Tibial nerve (tissue), 4 donors: ENCODE data around the gene RCOR1. TPM values are rescaled to one million over a fixed set of nuclear protein-coding genes. Genes with fewer than 3 reads are reported as not detected.

Experiments
- DNase-seq, 2 donors: peaks; one replicate each; pipeline ENCODE4 v3.0.0-alpha.2; 2019; ENCODE audit warnings: low spot score in 2 of 2
- H3K27ac ChIP-seq, 4 donors: fragments of 200-600 bp; sonication (generic) in 3 of 4; one replicate each; pipeline ENCODE4 v1.5.1; 2017 to 2019; ENCODE audit warnings: mild to moderate bottlenecking in 1 of 4
- H3K27me3 ChIP-seq, 2 donors: fragments of 200-600 bp; sonication (generic) in 1 of 2; one replicate each; pipeline versions ENCODE4 v1.5.1 to v1.6.0; 2017 to 2019
- H3K36me3 ChIP-seq, 3 donors: fragments of 200-600 bp; sonication (generic); one replicate each; pipeline ENCODE4 v1.5.1; 2018 to 2019
- H3K4me1 ChIP-seq, 4 donors: fragments of 200-600 bp; sonication (generic) in 3 of 4; one replicate each; pipeline ENCODE4 v1.5.1; 2017 to 2019
- H3K4me3 ChIP-seq, 4 donors: fragments of 200-600 bp; sonication (generic) in 3 of 4; one replicate each; pipeline ENCODE4 v1.5.1; 2017 to 2019; ENCODE audit warnings: mild to moderate bottlenecking in 1 of 4, moderate library complexity in 1 of 4
- H3K9me3 ChIP-seq, 4 donors: fragments of 200-600 bp; sonication (generic) in 3 of 4; one replicate each; pipeline ENCODE4 v1.5.1; 2017 to 2019
- EP300 ChIP-seq, 2 donors: sonication (generic); formaldehyde crosslinking; IDR thresholded peaks; one replicate each; pipeline ENCODE4 v1.6.1; 2017; ENCODE audit warnings: antibody characterized with exemption in 2 of 2, mild to moderate bottlenecking in 1 of 2
- POLR2A ChIP-seq, 2 donors: fragments of 450-650 bp; IDR thresholded peaks; one replicate each; pipeline ENCODE4 v1.6.1; 2017; ENCODE audit warnings: antibody characterized with exemption in 2 of 2, mild to moderate bottlenecking in 2 of 2, moderate library complexity in 2 of 2
- WGBS, 2 donors: methylation state at CpG; one replicate each; pipeline ENCODE4 v1.1.5; 2018; 5-methylcytosine and 5-hydroxymethylcytosine counted together
- total RNA-seq, 4 donors: library from RNA; depleted of rRNA; stranded (reverse); fragments of >200 nt; gene quantifications; one replicate each; pipeline ENCODE4 v1.1.0, GENCODE V29; 2016
- TF ChIP-seq, protein P1 (sequence below), 5 experiments: fragments of 200-600 bp in 3 of 5; fragments of 450-650 bp in 2 of 5; sonication (generic) in 3 of 5; IDR thresholded peaks; one replicate each; pipeline ENCODE4 v1.5.1; 2016 to 2019; ENCODE audit warnings: antibody characterized with exemption in 5 of 5, mild to moderate bottlenecking in 3 of 5, moderate library complexity in 2 of 5

Gene RCOR1
- total RNA-seq, 4 donors from 2014 or later, result 6.3 to 12.8 (median 10.0) TPM

DNA sequence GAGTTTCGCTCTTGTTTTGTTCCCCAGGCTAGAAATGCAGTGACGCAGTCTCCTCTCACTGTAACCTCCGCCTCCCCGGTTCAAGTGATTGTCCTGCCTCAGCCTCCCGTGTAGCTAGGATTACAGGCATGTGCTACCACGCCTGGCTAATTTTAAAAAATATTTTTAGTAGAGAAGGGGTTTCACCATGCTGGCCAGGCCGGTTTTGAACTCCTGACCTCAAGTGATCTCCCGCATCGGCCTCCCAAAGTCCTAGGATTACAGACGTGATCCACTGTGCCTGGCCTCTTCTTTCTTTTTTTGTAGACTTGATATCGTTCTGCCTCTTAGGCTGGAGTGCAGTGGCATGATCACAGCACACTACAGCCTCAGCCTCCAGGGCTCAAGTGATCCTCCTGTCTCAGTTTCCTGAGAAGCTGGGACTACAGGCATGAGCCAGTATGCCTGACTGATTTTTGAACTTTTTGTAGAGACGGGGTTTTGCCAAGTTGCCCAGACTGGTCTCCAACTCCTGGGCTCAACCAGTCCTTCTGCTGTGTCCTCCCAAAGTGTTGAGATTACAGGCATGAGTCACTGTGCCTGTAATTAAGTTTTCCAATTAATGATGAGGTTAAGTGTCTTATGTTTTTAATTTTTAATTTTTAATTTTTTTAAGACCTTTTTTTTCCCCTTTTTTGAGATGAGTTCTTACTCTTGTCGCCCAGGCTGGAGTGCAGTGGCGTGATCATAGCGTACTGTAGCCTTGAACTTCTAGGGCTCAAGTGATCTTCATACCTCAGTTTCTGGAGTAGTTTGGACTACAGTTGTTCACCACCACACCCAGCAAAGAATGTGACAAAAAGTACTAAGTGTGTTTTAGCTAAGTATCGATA is 10.2 kb downstream of the RCOR1 start:
- Histone ChIP-seq H3K36me3 (no peaks in the 10 kb centered on the region), H3K27me3 (no peaks in the 10 kb centered on the region), H3K4me1 (peaks cover 0 to 17% (median 2%) of the 10 kb centered on the region in 4 donors), H3K4me3 (no peak overlapping the region), H3K27ac (no peak overlapping the region), H3K9me3 (no peaks in the 10 kb centered on the region)
- 78 to 83% methylated on average over 16 of the region's 16 CpGs for WGBS, 2 donors
- DNase-seq, result no peak
- TF ChIP-seq EP300 (IDR thresholded peaks at IDR 0.05) (no peak), POLR2A (IDR thresholded peaks at IDR 0.05) (no peak)
- TF ChIP-seq, protein P1, sequence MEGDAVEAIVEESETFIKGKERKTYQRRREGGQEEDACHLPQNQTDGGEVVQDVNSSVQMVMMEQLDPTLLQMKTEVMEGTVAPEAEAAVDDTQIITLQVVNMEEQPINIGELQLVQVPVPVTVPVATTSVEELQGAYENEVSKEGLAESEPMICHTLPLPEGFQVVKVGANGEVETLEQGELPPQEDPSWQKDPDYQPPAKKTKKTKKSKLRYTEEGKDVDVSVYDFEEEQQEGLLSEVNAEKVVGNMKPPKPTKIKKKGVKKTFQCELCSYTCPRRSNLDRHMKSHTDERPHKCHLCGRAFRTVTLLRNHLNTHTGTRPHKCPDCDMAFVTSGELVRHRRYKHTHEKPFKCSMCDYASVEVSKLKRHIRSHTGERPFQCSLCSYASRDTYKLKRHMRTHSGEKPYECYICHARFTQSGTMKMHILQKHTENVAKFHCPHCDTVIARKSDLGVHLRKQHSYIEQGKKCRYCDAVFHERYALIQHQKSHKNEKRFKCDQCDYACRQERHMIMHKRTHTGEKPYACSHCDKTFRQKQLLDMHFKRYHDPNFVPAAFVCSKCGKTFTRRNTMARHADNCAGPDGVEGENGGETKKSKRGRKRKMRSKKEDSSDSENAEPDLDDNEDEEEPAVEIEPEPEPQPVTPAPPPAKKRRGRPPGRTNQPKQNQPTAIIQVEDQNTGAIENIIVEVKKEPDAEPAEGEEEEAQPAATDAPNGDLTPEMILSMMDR (IDR thresholded peaks at IDR 0.05), result no peak

DNA sequence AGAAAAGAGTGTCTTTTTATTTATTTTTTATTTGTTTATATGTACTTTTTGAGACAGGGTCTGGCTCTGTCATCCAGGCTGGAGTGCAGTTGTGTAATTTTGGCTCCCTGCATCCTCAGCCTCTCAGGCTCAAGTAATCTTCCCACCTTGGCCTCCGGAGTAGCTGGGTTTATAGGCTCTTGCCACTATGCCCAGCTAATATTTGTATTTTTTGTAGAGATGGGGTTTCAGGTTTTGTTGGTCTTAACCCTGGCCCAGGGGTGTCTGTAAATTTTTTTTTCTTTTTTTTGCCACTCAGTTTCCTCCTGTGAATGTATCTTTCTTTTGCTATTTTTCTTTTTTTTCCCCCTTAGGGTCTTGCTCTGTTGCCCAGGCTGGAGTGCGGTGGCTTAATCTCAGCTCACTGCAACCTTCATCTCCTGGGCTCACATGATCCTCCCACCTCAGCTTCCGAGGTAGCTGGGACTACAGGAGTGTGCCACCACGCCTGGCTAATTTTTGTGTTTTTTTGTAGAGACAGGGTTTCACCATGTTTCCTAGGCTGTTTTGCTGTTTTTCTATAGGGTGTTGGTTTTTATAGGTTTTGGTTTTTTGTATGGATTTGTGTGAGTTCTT is 11.0 kb downstream of the RCOR1 start:
- WGBS, 2 donors, result 90 to 93% methylated on average over 4 of the region's 4 CpGs
- H3K9me3 ChIP-seq, result no peaks in the 10 kb centered on the region
- no peaks in the 10 kb centered on the region for H3K27me3 ChIP-seq
- H3K36me3 ChIP-seq, result no peaks in the 10 kb centered on the region
- DNase-seq, result no peak
- TF ChIP-seq, protein P1 (IDR thresholded peaks at IDR 0.05), result no peak
- TF ChIP-seq EP300 (IDR thresholded peaks at IDR 0.05) (no peak), POLR2A (IDR thresholded peaks at IDR 0.05) (no peak)
- H3K4me1 ChIP-seq, result peaks cover 0 to 17% (median 2%) of the 10 kb centered on the region in 4 donors
- H3K4me3 ChIP-seq, result no peak overlapping the region
- no peak overlapping the region for H3K27ac ChIP-seq

DNA sequence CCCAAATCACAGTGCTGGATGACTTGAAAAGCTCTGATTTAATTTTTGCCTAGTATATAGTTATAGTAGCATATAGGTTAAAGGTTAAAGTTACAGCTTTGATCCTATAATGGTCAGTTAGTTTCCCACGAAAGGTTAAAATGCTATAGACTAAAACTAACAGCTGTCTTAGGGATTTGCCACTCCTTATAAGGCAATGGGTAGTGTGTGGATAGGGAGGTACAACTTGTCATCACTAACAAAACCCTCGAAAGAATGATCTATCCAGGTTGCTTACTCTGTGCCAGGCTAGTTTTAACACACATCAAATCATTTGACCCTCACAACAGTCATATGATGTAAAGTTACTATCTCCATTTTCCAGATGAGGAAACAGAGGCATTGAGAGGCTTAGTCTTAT is 11.7 kb downstream of the RCOR1 start:
- Histone ChIP-seq H3K27ac (no peak overlapping the region), H3K4me1 (peaks cover 0 to 17% (median 2%) of the 10 kb centered on the region in 4 donors), H3K27me3 (no peaks in the 10 kb centered on the region), H3K36me3 (no peaks in the 10 kb centered on the region), H3K9me3 (no peaks in the 10 kb centered on the region), H3K4me3 (no peak overlapping the region)
- DNase-seq, result no peak
- 82 to 89% methylated on average over 2 of the region's 2 CpGs for WGBS, 2 donors
- TF ChIP-seq, protein P1 (IDR thresholded peaks at IDR 0.05), result no peak
- TF ChIP-seq POLR2A (IDR thresholded peaks at IDR 0.05), result no peak

DNA sequence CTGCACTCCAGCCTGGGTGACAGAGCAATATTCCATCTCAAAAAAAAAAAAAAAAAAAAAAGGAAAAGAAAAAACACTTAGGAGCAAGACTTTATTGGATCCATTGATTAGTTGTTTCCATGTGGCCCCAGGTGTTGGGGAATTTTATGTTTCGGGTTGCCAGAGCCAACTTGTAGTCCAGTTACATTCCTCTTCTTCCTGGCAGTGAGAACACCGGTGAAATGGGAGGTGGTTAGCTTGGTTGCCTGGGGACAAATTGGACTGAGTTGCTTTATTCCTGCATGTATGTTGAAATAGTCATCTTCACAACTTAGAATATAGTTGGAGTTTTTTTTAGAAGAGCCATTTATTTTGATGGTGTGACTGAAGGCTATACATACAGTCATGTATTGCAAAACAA is 12.6 kb downstream of the RCOR1 start:
- no peak for DNase-seq
- Histone ChIP-seq H3K27me3 (no peaks in the 10 kb centered on the region), H3K9me3 (no peaks in the 10 kb centered on the region), H3K4me3 (no peak overlapping the region), H3K27ac (no peak overlapping the region), H3K36me3 (no peaks in the 10 kb centered on the region), H3K4me1 (peaks cover 0 to 17% (median 2%) of the 10 kb centered on the region in 4 donors)
- TF ChIP-seq, protein P1 (IDR thresholded peaks at IDR 0.05), result no peak
- TF ChIP-seq POLR2A (IDR thresholded peaks at IDR 0.05), result no peak
- no peak for TF ChIP-seq EP300 (IDR thresholded peaks at IDR 0.05)
- 61 to 75% methylated on average over 2 of the region's 2 CpGs for WGBS, 2 donors

DNA sequence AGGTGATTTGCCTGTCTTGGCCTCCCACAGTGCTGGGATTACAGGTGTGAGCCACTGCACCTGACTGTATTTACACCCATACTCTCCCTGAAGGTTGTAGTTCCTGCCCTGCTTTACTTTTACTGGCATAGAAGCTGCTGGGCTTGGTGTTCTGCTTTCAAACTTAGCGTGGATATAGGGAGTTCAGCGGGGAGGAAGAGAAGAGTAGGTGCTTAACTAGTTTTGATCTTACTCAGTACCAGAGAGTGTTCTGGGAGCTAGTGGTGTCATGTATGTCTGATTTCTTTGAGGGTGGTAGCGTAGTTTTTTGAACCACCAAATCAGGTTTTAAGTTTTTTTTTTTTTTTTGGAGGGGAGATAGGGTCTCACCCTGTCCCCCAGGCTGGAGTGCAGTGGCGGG is 13.8 kb downstream of the RCOR1 start:
- no peak overlapping the region for H3K4me3 ChIP-seq
- no peak overlapping the region for H3K27ac ChIP-seq
- H3K27me3 ChIP-seq, result no peaks in the 10 kb centered on the region
- H3K9me3 ChIP-seq, result no peaks in the 10 kb centered on the region
- H3K4me1 ChIP-seq, result peaks cover 0 to 18% (median 3%) of the 10 kb centered on the region in 4 donors
- DNase-seq, result no peak
- no peaks in the 10 kb centered on the region for H3K36me3 ChIP-seq
- WGBS, 2 donors, result 90% methylated on average over 4 of the region's 4 CpGs
- TF ChIP-seq POLR2A (IDR thresholded peaks at IDR 0.05) (no peak), EP300 (IDR thresholded peaks at IDR 0.05) (no peak)
- TF ChIP-seq, protein P1 (IDR thresholded peaks at IDR 0.05), result no peak
